ENCODE data around the gene UNC5A. TPM values are rescaled to one million over a fixed set of nuclear protein-coding genes. Genes with fewer than 3 reads are reported as not detected.

The UNC5A gene
- total RNA-seq, 1 experiment from 2014 or later = 10.1 TPM

- Histone ChIP-seq H3K4me2 (ENCODE audit: low read length) (peak overlapping the region; percentile 91), H3K27ac (ENCODE audit: low read depth, low read length) (peak overlapping the region; percentile 78)
- POLR2A ChIA-PET = interaction anchor here (1.1 kb wide), 1 partner anchor 10 kb away, joined by 3 read pairs; no protein-coding TSS in a partner anchor
Observed at GRCh38 chr5:176822793-176823481, 12.6 kb downstream of the UNC5A start.

More at GRCh38 chr5:176822793-176823481, 12.6 kb downstream of the UNC5A start:
- Histone ChIP-seq H3K4me1 (ENCODE audit: control insufficient read depth in 1 of 2, insufficient read depth in 2 of 2, low read length in 2 of 2) (peaks cover 41 to 55% of the 10 kb centered on the region in 2 experiments), H3K36me3 (ENCODE audit: control insufficient read depth in 1 of 2, insufficient read depth in 2 of 2, low read length in 2 of 2) (no peaks in the 10 kb centered on the region), H3K79me2 (ENCODE audit: insufficient read depth, low read length) (no peaks in the 10 kb centered on the region), H3K9me2 (ENCODE audit: insufficient read depth) (no peaks in the 10 kb centered on the region), H3K4me3 (replicated peaks in 1 of 2; ENCODE audit: low read depth in 1 of 2, low read length in 2 of 2) (peak overlapping the region; percentile 20 to 46; a peak in 3 of 4 replicates), H3K9ac (ENCODE audit: low read length) (peak overlapping the region; percentile 52), H3K27me3 (ENCODE audit: insufficient read depth, low read length) (no peaks in the 10 kb centered on the region), H3K9me3 (ENCODE audit: control insufficient read depth in 1 of 2, insufficient read depth in 1 of 2, low read depth in 1 of 2, low read length in 2 of 2) (no peaks in the 10 kb centered on the region), H2AFZ (ENCODE audit: low read depth, low read length, poor library complexity, severe bottlenecking) (no peak overlapping the region), H4K20me1 (ENCODE audit: insufficient read depth) (no peaks in the 10 kb centered on the region)
- RAD21 ChIA-PET (ENCODE audit: low non-redundant PET in 1 of 2, low total read pairs in 2 of 2, uncharacterized antibody in 2 of 2, unreplicated experiment in 2 of 2) = no interaction called here
- CTCF ChIA-PET = interaction anchor here (1.3 kb wide), 1 partner anchor 13 kb away, joined by 3 read pairs; no protein-coding TSS in a partner anchor
- ATAC-seq (peak; percentile 42), DNase-seq (ENCODE audit: low read depth, low spot score) (no peak)
- BruUV-seq (replicated peaks) = no TSS peak
- TF ChIP-seq FOSL1 (IDR thresholded peaks at IDR 0.05; ENCODE audit: low read depth) (no peak), REST (IDR thresholded peaks at IDR 0.05; ENCODE audit: low read depth) (no peak)
- intact Hi-C loops (cut with micrococcal nuclease) = loop anchor here (5.0 kb wide), 1 partner anchor 161 kb away; no protein-coding TSS in a partner anchor
